GM18858 (cell line): ENCODE results near the gene FERD3L.

Experiments used
- ATAC-seq: cut with Tn5 transposase; IDR thresholded peaks from one replicate; pipeline ENCODE4 v1.9.1; 2021; ENCODE audit not compliant: unreplicated experiment

FERD3L gene

GRCh38 chr7:19101472-19101871 lies 43.7 kb downstream of the FERD3L start:
- no peak for ATAC-seq

- ATAC-seq, result no peak
Observed at GRCh38 chr7:19099924-19100323, 45.3 kb downstream of the FERD3L start.

GRCh38 chr7:19099194-19099593 lies 46.0 kb downstream of the FERD3L start:
- no peak for ATAC-seq

GRCh38 chr7:19098510-19098909 lies 46.7 kb downstream of the FERD3L start:
- no peak for ATAC-seq

GRCh38 chr7:19097165-19098055 lies 47.8 kb downstream of the FERD3L start:
- no peak for ATAC-seq

GRCh38 chr7:19095353-19095860 lies 49.8 kb downstream of the FERD3L start:
- ATAC-seq, result no peak
